IPS-20b (cell line): Measurements from ENCODE around the gene ABHD3.
"Not testable (repeated sequence)": the region's sequence is repeated elsewhere in the genome, so short reads cannot be mapped to it uniquely, and the experiment has no call there.

Source experiments
- H3K27ac ChIP-seq: one replicate; pipeline ENCODE4 v1.5.1; 2013; ENCODE audit warnings: low read length
- H3K27me3 ChIP-seq: 2 replicates; pipeline ENCODE4 v1.6.1; 2013; ENCODE audit warnings: mild to moderate bottlenecking, low read length, inconsistent platforms; ENCODE audit not compliant: insufficient read depth
- H3K36me3 ChIP-seq: 2 replicates; pipeline ENCODE4 v1.6.1; 2013; ENCODE audit warnings: low read depth, mild to moderate bottlenecking, inconsistent platforms, low read length, moderate library complexity; ENCODE audit not compliant: insufficient read depth
- H3K4me1 ChIP-seq: 2 replicates; pipeline ENCODE4 v1.6.1; 2013; ENCODE audit warnings: mild to moderate bottlenecking, control low read depth, inconsistent platforms, low read length, moderate library complexity; ENCODE audit not compliant: insufficient read depth
- H3K4me3 ChIP-seq: 2 replicates; pipeline ENCODE4 v1.5.1; 2013; ENCODE audit warnings: mild to moderate bottlenecking, low read length, inconsistent platforms
- H3K9ac ChIP-seq: 2 replicates; pipeline ENCODE4 v1.6.1; 2013; ENCODE audit warnings: low read depth, mild to moderate bottlenecking, inconsistent platforms, low read length, moderate library complexity
- H3K9me3 ChIP-seq: 2 replicates; pipeline ENCODE4 v1.6.1; 2013; ENCODE audit warnings: mild to moderate bottlenecking, low read depth, low read length, inconsistent platforms; ENCODE audit not compliant: insufficient read depth

Gene ABHD3

GRCh38 chr18:21702602-21703001 is 2.0 kb downstream of the ABHD3 start:
- Histone ChIP-seq H3K36me3 (peaks cover 21% of the 10 kb centered on the region), H3K9me3 (no peaks in the 10 kb centered on the region), H3K9ac (no peak overlapping the region), H3K4me1 (peaks cover 8% of the 10 kb centered on the region; the same call in 1 of the 2 replicates), H3K27ac (no peak overlapping the region), H3K4me3 (peak overlapping the region; percentile 84; the same call in 1 of the 2 replicates), H3K27me3 (peaks cover 15% of the 10 kb centered on the region; the same call in 1 of the 2 replicates)

DNA sequence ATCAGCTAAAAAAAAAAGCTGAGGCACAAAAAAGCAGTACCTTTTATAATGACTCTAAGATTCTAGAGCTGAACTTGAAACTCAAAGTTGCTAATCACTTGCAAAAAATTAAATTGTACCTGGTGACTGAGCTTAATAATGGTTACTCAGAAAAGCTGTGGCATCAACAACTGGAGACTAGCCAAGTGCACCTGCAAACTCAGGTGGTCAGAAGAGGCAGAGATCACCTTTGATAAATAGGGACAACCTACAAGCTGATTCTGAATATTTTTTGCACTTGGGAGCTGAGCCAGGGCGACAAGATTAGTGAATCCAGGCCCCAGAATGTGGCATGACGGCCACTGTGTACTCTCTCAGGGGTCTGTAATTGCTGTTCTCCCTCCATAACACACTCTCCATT is 3.0 kb downstream of the ABHD3 start:
- H3K27ac ChIP-seq = no peak overlapping the region

GRCh38 chr18:21700528-21701075 is 4.0 kb downstream of the ABHD3 start:
- no peak overlapping the region for H3K9ac ChIP-seq

More for the DNA sequence above, 3.0 kb downstream of the ABHD3 start:
- H3K9ac ChIP-seq = no peak overlapping the region
- no peak overlapping the region for H3K4me3 ChIP-seq
- peaks cover 8% of the 10 kb centered on the region; the same call in 1 of the 2 replicates for H3K4me1 ChIP-seq
- no peaks in the 10 kb centered on the region for H3K9me3 ChIP-seq
- peaks cover 21% of the 10 kb centered on the region for H3K36me3 ChIP-seq
- peaks cover 15% of the 10 kb centered on the region; the same call in 1 of the 2 replicates for H3K27me3 ChIP-seq

DNA sequence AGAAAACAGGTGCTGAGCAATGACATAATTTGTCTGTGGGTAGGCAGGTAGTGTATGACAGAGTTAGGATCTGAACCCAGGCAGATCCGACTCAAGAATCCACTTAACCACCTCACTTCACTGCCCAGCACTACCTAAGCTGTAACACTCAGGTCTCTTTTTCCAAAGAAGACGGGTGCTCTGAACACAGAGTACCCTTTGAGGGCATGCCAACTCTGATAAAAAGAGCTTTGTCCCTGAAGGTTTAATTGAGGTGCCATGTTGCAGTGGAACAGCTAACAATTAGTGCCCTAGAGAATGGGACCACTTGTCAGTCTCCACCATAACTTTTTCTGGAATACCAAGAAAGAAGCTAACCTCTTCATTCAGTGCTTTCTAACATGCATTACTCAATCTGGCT is 11.3 kb downstream of the ABHD3 start:
- no peaks in the 10 kb centered on the region for H3K4me1 ChIP-seq
- no peaks in the 10 kb centered on the region for H3K27me3 ChIP-seq
- no peak overlapping the region for H3K27ac ChIP-seq
- H3K4me3 ChIP-seq = no peak overlapping the region
- H3K9me3 ChIP-seq = no peaks in the 10 kb centered on the region
- H3K9ac ChIP-seq = no peak overlapping the region
- H3K36me3 ChIP-seq = no peaks in the 10 kb centered on the region; the same call in 1 of the 2 replicates

More at GRCh38 chr18:21700528-21701075, 4.0 kb downstream of the ABHD3 start:
- peaks cover 8% of the 10 kb centered on the region; the same call in 1 of the 2 replicates for H3K4me1 ChIP-seq
- peaks cover 15% of the 10 kb centered on the region; the same call in 1 of the 2 replicates for H3K27me3 ChIP-seq
- no peak overlapping the region for H3K27ac ChIP-seq
- no peaks in the 10 kb centered on the region for H3K9me3 ChIP-seq
- peaks cover 21% of the 10 kb centered on the region for H3K36me3 ChIP-seq
- H3K4me3 ChIP-seq = no peak overlapping the region

GRCh38 chr18:21689736-21690135 is 14.8 kb downstream of the ABHD3 start:
- no peaks in the 10 kb centered on the region for H3K4me1 ChIP-seq
- no peak overlapping the region for H3K4me3 ChIP-seq
- no peaks in the 10 kb centered on the region for H3K36me3 ChIP-seq
- no peak overlapping the region for H3K27ac ChIP-seq
- no peaks in the 10 kb centered on the region for H3K9me3 ChIP-seq
- no peaks in the 10 kb centered on the region for H3K27me3 ChIP-seq
- H3K9ac ChIP-seq = no peak overlapping the region

DNA sequence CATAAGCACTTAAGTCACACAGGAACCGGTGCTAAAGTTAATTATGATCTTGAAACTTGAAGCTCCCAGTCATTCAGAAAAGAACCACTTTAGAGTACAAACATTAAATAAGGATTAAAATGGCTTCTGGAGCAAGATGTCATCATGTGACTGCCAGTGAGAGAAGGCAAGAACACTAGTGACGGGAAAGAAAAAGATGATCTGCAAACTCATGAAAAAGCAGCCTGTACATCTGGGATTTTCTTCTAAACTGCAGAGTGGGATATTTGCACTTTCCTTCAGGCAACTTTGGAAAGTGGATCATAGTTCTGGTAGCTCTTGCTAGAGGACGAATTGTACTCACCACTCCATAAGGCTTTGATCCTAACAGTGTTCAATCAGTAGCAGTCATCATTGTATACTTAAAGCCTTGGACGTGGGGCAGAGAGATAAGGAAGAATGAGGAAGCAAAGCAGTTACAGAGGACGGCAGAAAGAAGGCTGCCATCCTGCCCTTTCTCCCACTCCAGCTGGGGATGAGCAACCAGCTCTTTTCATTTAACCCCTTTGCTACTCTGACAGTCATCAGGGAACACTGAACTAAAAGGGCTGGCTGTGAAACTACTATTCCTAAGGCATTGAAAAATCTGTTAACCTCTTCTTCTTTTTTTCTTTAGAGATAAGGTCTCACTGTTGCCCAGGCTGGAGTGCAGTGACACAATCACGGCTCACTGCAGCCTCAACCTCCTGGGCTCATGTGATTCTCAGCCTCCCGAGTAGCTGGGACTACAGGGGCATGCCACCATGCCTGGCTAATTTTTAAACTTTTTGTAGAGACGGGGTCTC is 18.1 kb downstream of the ABHD3 start:
- Histone ChIP-seq H3K27ac (no peak overlapping the region), H3K36me3 (no peaks in the 10 kb centered on the region), H3K9me3 (no peaks in the 10 kb centered on the region), H3K4me3 (no peak overlapping the region), H3K27me3 (no peaks in the 10 kb centered on the region), H3K4me1 (peaks cover 8% of the 10 kb centered on the region; the same call in 1 of the 2 replicates), H3K9ac (no peak overlapping the region)

DNA sequence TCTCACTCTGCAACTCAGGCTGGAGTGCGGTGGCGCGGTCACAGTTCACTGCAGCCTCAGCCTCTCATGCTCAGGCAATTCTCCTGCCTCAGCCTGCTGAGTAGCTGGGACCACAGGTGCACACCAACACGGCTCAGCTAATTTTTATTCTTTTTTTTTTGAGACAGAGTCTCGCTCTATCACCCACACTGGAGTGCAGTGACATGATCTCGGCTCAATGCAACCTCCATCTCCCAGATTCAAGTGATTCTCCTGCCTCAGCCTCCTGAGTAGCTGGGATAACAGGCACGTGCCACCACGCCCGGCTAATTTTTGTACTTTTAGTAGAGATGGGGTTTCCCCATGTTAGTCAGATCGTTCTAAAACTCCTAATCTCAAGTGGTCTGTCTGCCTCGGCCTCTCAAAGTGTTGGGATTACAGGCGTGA is 19.0 kb downstream of the ABHD3 start:
- H3K9ac ChIP-seq, H3K9me3 ChIP-seq, H3K27me3 ChIP-seq, H3K4me3 ChIP-seq, H3K27ac ChIP-seq, H3K36me3 ChIP-seq, H3K4me1 ChIP-seq: not testable (repeated sequence)

DNA sequence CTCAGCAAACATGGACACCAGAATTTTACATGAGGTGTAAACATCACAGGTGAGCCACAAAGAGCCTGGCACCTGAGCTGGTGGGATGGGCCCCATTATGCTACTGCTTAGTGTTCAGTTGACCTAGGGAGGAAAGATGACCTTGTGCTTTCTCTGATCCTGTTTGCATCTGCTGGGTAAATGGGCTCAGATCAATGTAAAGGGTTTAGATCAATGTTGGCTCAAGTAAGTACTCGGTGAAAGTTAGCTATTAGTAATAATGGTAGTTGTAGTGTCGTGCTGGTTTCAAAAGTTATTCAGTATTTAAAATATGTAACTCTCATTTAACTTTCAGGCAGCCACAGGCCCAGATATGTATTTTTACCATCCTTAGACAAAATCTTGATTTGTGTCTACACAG is 19.8 kb downstream of the ABHD3 start:
- Histone ChIP-seq H3K4me1 (peaks cover 8% of the 10 kb centered on the region; the same call in 1 of the 2 replicates), H3K9me3 (no peaks in the 10 kb centered on the region), H3K9ac (no peak overlapping the region), H3K27ac (no peak overlapping the region), H3K4me3 (no peak overlapping the region), H3K36me3 (no peaks in the 10 kb centered on the region), H3K27me3 (no peaks in the 10 kb centered on the region)

DNA sequence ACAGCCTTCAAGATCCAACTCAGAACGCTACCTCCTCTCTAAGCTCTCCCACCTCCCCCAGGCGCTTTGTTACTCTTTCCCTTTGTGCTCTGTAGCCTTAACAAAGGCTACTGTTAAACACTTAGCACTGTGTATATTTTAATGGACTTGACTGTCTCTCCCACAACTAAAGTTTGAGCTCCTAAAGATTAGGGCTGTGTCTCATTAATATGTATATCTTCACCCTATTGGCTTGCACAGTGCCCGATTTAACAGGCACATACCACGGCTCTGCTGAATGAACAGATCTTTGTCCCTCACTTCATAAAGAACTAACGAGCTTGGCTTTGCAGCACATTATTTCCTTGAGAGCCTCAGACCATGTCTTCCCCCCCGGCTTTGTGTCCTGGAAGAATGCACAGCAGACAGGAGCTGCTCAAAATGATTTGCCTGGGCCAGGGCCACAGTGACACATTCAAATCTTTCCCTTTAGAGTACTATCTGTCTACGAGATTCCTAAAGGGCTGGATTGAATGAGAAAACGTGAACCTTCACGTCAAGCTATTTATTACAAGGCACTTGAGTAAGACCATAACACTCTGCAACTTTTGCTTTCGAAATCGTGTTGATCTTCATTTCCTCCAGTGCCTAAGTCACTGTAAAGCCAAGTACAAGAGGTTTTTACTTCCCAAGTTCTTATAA is 22.1 kb downstream of the ABHD3 start:
- Histone ChIP-seq H3K9me3 (no peaks in the 10 kb centered on the region), H3K4me3 (0 out of 2 replicates have a peak overlapping the region, but pooled peaks have one; percentile 2), H3K27ac (no peak overlapping the region), H3K4me1 (peaks cover 8% of the 10 kb centered on the region; the same call in 1 of the 2 replicates), H3K9ac (peak overlapping the region; percentile 23), H3K36me3 (no peaks in the 10 kb centered on the region), H3K27me3 (no peaks in the 10 kb centered on the region)

GRCh38 chr18:21680161-21680560 is 24.4 kb downstream of the ABHD3 start:
- peaks cover 8% of the 10 kb centered on the region; the same call in 1 of the 2 replicates for H3K4me1 ChIP-seq
- no peak overlapping the region for H3K27ac ChIP-seq
- no peak overlapping the region for H3K4me3 ChIP-seq
- H3K9ac ChIP-seq = no peak overlapping the region
- no peaks in the 10 kb centered on the region for H3K9me3 ChIP-seq
- H3K36me3 ChIP-seq = no peaks in the 10 kb centered on the region
- H3K27me3 ChIP-seq = no peaks in the 10 kb centered on the region

DNA sequence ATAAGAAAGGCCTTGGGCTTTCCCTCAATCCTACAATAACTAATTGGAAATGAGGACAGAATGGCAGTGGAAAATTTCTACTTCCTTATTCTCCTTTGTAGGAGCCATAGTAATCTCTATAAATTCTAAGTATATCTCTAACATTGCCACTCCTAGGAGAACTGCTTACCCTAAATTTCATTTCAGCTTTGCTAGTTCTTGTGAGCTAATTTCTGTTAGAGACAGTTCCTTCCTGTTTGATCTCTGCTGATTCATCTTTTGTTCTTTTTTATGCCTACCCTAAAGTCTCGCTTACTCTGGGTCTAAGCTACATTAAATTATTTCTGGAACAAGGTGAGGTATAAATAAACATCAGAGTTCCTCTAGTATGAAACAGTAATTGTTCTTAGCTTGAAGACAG is 25.7 kb downstream of the ABHD3 start:
- no peaks in the 10 kb centered on the region for H3K36me3 ChIP-seq
- H3K9ac ChIP-seq = no peak overlapping the region
- no peak overlapping the region for H3K27ac ChIP-seq

More for the DNA sequence above, 25.7 kb downstream of the ABHD3 start:
- no peak overlapping the region for H3K4me3 ChIP-seq
- peaks cover 8% of the 10 kb centered on the region; the same call in 1 of the 2 replicates for H3K4me1 ChIP-seq
- H3K27me3 ChIP-seq = no peaks in the 10 kb centered on the region
- H3K9me3 ChIP-seq = no peaks in the 10 kb centered on the region
